ENCODE measurements around the gene SIRT5. TPM values are rescaled to one million over a fixed set of nuclear protein-coding genes. Genes with fewer than 3 reads are reported as not detected.

Gene SIRT5
- total RNA-seq, 3 donors from 2014 or later = 10.2 to 20.6 (median 14.5) TPM

- Histone ChIP-seq H3K4me1 (no peaks in the 10 kb centered on the region), H3K4me3 (no peak overlapping the region), H3K27me3 (no peaks in the 10 kb centered on the region), H3K36me3 (no peaks in the 10 kb centered on the region), H3K27ac (no peak overlapping the region), H3K9me3 (no peaks in the 10 kb centered on the region)
- no peak for DNase-seq (ENCODE audit: low spot score in 2 of 2)
- intact Hi-C loops (cut with DNase I; ENCODE audit: low total_unique reads) = no loop called here
- TF ChIP-seq POLR2AphosphoS5 (IDR thresholded peaks at IDR 0.05) (no peak), CTCF (IDR thresholded peaks at IDR 0.05) (no peak), POLR2A (IDR thresholded peaks at IDR 0.05) (no peak)
These were observed 37.4 kb upstream of the SIRT5 start for GRCh38 chr6:13536796-13537526.

GRCh38 chr6:13537527-13537897, 36.9 kb upstream of the SIRT5 start:
- Histone ChIP-seq H3K9me3 (no peaks in the 10 kb centered on the region), H3K27ac (no peak overlapping the region), H3K4me3 (no peak overlapping the region), H3K4me1 (no peaks in the 10 kb centered on the region), H3K36me3 (no peaks in the 10 kb centered on the region), H3K27me3 (no peaks in the 10 kb centered on the region)
- TF ChIP-seq POLR2AphosphoS5 (IDR thresholded peaks at IDR 0.05) (no peak), CTCF (IDR thresholded peaks at IDR 0.05) (no peak), POLR2A (IDR thresholded peaks at IDR 0.05) (no peak)
- no peak for DNase-seq (ENCODE audit: low spot score in 2 of 2)
- intact Hi-C loops (cut with DNase I; ENCODE audit: low total_unique reads) = no loop called here

GRCh38 chr6:13538084-13538483, 36.3 kb upstream of the SIRT5 start:
- no peaks in the 10 kb centered on the region for H3K4me1 ChIP-seq
- no peak overlapping the region for H3K27ac ChIP-seq
- intact Hi-C loops (cut with DNase I; ENCODE audit: low total_unique reads) = no loop called here
- no peaks in the 10 kb centered on the region for H3K27me3 ChIP-seq
- H3K4me3 ChIP-seq = no peak overlapping the region
- TF ChIP-seq CTCF (IDR thresholded peaks at IDR 0.05) (peak in 2 of 3 donors; percentile 51 to 52), POLR2AphosphoS5 (IDR thresholded peaks at IDR 0.05) (no peak), POLR2A (IDR thresholded peaks at IDR 0.05) (no peak)
- no peaks in the 10 kb centered on the region for H3K9me3 ChIP-seq
- DNase-seq (ENCODE audit: low spot score in 2 of 2) = no peak
- H3K36me3 ChIP-seq = no peaks in the 10 kb centered on the region

GRCh38 chr6:13538600-13538999, 35.8 kb upstream of the SIRT5 start:
- H3K4me3 ChIP-seq = no peak overlapping the region
- intact Hi-C loops (cut with DNase I; ENCODE audit: low total_unique reads) = no loop called here
- H3K4me1 ChIP-seq = no peaks in the 10 kb centered on the region
- no peak overlapping the region for H3K27ac ChIP-seq
- H3K9me3 ChIP-seq = no peaks in the 10 kb centered on the region
- DNase-seq (ENCODE audit: low spot score in 2 of 2) = no peak
- no peaks in the 10 kb centered on the region for H3K36me3 ChIP-seq
- no peaks in the 10 kb centered on the region for H3K27me3 ChIP-seq
- TF ChIP-seq POLR2A (IDR thresholded peaks at IDR 0.05) (no peak), CTCF (IDR thresholded peaks at IDR 0.05) (no peak), POLR2AphosphoS5 (IDR thresholded peaks at IDR 0.05) (no peak)

- intact Hi-C loops (cut with DNase I; ENCODE audit: low total_unique reads) = no loop called here
- no peak for DNase-seq (ENCODE audit: low spot score in 2 of 2)
These were observed 34.8 kb upstream of the SIRT5 start for GRCh38 chr6:13539572-13539971.

More at GRCh38 chr6:13539572-13539971, 34.8 kb upstream of the SIRT5 start:
- Histone ChIP-seq H3K4me3 (no peak overlapping the region), H3K4me1 (no peaks in the 10 kb centered on the region), H3K9me3 (no peaks in the 10 kb centered on the region), H3K36me3 (no peaks in the 10 kb centered on the region), H3K27ac (no peak overlapping the region), H3K27me3 (no peaks in the 10 kb centered on the region)
- TF ChIP-seq POLR2A (IDR thresholded peaks at IDR 0.05) = no peak
- TF ChIP-seq POLR2AphosphoS5 (IDR thresholded peaks at IDR 0.05) = no peak
- TF ChIP-seq CTCF (IDR thresholded peaks at IDR 0.05) = no peak
